Right lung (tissue), 5 donors: Measurements from ENCODE around the gene TMEM238L. TPM values are rescaled to one million over a fixed set of nuclear protein-coding genes. Genes with fewer than 3 reads are reported as not detected.

Source experiments
- polyA plus RNA-seq, 5 donors: library from polyadenylated mRNA; unstranded; fragments of 120-200 nt; gene quantifications; one replicate each; pipeline versions ENCODE4 v1.2.1 to v1.2.3, GENCODE V29; 2013; ENCODE audit warnings: inconsistent platforms in 1 of 5, low replicate concordance in 1 of 5; ENCODE audit not compliant: insufficient read length in 5 of 5, insufficient read depth in 1 of 5

TMEM238L gene
- polyA plus RNA-seq, 5 donors, result 0.12 to 0.36 (median 0.15) TPM; not detected in 2

Other genes with a start within 250 kb of the TMEM238L start
- gene MYH3, start 146.8 kb downstream of the TMEM238L start, polyA plus RNA-seq, result 100 to 1,000 TPM in 1 of 5 donors, 10 to 100 TPM in 1, 1 to 10 TPM in 3; 2.1 to 500 (median 8.9) TPM
- gene SCO1, start 106.6 kb downstream of the TMEM238L start, polyA plus RNA-seq, result 10 to 100 TPM; 25.9 to 30.1 (median 28.4) TPM
- 10 to 100 TPM; 17.0 to 26.7 (median 19.9) TPM for gene ADPRM, start 106.5 kb downstream of the TMEM238L start, polyA plus RNA-seq
- gene TMEM220, start 74.1 kb downstream of the TMEM238L start, polyA plus RNA-seq, result 10 to 100 TPM; 10.0 to 16.4 (median 12.1) TPM
- gene PIRT, start 34.0 kb upstream of the TMEM238L start, polyA plus RNA-seq, result under 1 TPM; 0.05 to 0.15 (median 0.07) TPM